GM20431 (cell line): ENCODE data around the gene EPHB1.

Source experiments
- in situ Hi-C: fragments of 300-500 bp; cut with MseI, MboI; formaldehyde crosslinking; loops from one replicate; pipeline ENCODE4 v1.15.0; 2020; ENCODE audit warnings: low sequenced_read_pairs; ENCODE audit not compliant: unreplicated experiment

The EPHB1 gene

DNA sequence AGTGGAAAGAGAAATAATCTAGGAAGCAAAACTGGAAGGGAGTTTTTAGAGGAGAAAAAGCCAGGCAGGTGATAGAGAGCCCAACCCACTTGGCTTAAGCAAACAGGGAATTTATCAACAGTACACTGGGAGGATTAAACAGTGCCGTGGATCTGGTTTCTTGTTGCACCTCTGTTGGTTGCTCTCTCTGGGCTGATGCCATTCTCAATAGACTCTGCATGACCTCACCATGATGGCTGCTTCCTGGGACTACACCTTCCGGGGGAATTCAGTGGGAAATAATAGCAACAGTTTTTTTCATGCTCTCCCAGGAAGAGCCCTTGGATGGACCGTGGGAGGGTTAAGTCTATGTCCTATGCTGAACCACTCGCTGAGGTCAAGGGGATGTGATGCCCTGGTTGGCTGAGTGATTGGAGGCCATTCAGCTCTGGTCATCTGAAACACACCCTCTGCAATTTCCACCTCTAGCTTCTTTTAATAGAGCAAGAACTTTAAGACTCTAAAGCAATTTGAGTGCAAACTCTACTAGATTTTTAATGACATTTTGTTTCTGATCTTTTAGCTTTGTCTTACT, 74.2 kb downstream of the EPHB1 start:
- in situ Hi-C loops, result no loop called here

GRCh38 chr3:134871818-134872217, 76.8 kb downstream of the EPHB1 start:
- in situ Hi-C loops, result no loop called here

DNA sequence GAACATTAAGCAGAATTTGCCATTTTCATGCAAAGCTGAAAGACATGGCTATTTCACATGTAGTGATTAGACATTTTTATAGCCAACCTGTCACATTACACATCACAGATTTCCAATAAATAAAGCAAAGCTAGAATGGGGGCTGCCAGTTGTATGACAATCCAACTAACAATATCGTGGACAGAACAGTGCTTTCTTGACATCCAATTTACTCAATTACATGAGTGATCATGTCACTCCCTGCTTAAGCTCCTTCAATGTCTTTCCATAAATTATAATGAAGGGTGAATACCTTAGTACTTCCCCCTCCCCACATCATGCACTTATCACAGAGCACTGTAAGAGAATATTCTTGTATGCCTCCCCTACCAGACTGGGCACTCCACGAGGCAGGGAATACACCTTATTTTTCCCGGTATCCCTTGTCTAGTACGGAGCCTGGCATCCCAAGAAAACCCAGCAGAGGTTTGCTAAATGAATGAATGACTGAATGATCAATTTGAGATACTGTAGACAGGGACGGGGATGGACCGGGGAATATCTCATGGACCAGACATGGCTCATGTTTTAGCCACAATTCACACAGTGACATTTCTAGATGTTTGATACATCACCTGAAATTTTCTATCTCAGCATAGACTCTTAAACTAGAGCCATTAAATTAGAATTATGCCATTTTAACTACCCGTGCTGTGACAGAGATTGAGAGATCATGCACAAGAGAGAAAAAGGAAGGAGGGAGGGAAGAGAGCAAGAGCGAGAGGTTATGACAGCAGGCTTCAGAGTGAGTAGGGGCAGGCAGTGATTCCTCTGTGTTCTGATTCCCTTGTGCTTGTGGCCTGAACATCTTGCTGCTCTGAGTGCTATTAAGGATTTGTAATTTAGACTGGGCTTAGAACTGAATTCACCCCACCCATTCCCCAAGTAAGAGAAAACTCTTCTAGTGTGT, 77.7 kb downstream of the EPHB1 start:
- in situ Hi-C loops, result no loop called here

GRCh38 chr3:134873789-134874188, 78.7 kb downstream of the EPHB1 start:
- in situ Hi-C loops, result no loop called here

DNA sequence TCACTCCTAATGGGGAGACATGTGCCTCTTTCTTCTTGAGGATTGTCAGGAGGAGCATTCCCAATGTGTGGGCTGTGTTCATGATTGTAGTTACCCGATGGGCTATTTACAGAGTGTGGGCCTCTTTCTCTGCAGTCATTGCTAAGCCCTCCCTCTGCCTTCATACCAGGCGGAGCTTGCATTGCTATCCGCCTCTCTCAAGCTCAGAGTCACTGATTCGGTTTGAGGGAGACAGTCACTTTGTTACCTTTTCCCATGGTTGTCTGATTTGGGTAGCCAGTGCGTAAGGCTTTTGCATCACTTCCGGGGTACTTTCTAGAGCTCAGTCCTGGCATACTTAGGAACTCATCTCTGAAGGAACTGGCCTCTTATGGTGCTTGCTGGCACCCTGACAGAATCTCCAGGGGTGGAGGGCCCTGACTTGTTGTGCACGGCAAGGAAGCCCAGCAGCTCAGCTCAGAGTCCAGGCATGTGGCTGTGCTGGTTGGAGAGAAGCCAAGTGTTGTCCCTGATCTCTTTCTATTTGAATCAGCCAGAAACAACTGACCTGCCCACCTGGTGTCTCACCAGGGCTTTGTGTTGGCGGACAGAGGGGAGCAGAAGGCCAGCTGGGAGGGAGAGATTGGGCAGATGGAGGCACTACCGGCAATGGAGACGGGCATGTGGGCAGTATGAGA, 79.8 kb downstream of the EPHB1 start:
- in situ Hi-C loops, result no loop called here

DNA sequence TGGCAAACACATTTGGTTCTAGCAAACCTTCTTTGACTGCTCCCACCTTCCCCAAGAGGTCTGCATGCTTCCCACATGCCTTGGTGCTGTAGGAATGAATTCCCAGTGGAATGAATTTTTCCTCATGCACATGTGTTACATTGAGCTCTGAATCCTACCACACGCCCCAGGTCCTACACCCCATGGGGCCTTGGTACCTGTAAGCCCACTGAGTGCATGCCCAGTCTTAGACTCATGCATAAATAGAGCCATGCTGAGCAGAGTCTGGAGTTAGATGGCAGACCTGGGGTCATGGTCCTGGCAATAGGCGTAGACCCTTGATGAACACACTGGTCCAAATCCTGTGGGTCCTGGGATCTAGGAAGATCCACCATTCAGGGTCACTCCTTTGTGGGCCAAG, 81.8 kb downstream of the EPHB1 start:
- in situ Hi-C loops, result no loop called here

DNA sequence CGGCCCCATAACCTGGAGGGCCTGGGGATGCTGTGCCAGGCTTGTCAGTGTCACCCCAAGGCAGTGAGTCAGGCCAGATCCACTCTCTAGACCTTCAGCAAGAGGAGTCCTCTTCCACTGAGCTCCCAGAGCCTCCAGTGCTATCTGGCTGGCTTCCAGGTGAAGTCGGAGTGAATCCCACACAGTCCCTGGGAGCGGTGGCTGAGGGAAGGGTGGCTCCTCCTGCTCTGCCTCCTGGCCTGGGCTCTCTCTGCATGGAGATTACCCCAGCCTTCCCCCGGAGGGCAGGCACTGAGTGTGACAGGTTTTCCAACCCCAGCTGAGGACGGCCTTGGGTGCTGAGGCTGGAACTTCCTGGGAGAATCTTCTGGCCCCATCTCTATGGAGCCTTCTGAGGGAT, 82.7 kb downstream of the EPHB1 start:
- in situ Hi-C loops, result no loop called here

GRCh38 chr3:134879990-134880389, 84.9 kb downstream of the EPHB1 start:
- in situ Hi-C loops, result no loop called here

- in situ Hi-C loops, result no loop called here
These were observed 85.4 kb downstream of the EPHB1 start for GRCh38 chr3:134880431-134880830.

- in situ Hi-C loops, result no loop called here
These were observed 86.2 kb downstream of the EPHB1 start for GRCh38 chr3:134881305-134881704.

DNA sequence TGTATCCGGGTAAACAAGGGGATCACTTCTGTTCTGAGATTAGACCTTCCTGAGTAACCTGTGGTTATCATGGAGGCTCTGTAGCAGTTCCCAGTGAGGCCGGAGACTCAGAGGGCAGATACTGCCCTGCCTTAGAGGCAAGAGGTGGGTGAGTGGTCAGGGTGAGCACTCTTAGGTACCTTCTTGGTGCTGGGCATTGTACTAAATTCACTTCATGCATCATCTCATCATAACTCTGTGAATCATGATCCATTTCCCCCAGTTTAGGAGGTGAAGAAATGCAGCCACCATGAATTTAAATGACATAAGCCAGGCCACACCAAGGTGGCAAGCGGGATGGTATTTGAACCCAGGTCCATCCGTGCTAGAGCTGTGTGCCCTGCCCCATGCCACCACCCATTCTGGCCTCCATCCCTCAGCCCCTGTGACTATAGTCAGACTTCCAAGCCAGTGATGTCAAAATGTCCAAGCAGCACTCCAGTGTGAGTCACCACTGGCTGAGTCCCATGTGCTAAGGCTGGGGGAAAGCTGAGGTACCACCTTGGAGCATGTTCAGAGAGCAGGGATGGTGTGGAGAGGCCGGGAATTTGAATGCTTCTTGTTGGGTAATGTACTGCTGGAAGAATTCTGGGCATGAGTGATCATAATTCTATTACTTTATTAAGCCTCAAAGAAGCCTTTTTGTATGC, 88.8 kb downstream of the EPHB1 start:
- in situ Hi-C loops, result no loop called here

GRCh38 chr3:134885877-134886621, 91.0 kb downstream of the EPHB1 start:
- in situ Hi-C loops, result no loop called here

GRCh38 chr3:134886991-134887390, 91.9 kb downstream of the EPHB1 start:
- in situ Hi-C loops, result no loop called here

- in situ Hi-C loops, result no loop called here
These were observed 92.5 kb downstream of the EPHB1 start for GRCh38 chr3:134887536-134887935.

GRCh38 chr3:134892326-134892725, 97.3 kb downstream of the EPHB1 start:
- in situ Hi-C loops, result no loop called here

DNA sequence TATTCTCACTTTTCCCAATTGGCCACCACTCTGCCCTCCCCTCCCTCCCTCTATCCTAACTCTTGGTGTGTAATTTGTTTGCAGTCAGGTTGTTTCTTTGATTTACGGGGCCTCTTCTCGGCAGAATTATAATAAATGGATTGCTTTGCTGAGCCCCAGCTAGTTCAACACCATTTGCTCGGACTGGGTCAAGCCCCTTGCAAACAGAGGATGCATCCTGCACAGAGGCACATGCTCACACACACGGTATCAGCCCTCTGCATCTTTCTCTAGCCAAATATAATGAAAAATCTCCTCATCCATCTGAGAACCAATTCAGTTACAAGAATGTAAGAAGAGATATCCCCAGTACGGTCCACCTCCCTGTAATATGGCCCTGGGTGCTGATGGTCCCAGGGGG, 97.7 kb downstream of the EPHB1 start:
- in situ Hi-C loops, result no loop called here

DNA sequence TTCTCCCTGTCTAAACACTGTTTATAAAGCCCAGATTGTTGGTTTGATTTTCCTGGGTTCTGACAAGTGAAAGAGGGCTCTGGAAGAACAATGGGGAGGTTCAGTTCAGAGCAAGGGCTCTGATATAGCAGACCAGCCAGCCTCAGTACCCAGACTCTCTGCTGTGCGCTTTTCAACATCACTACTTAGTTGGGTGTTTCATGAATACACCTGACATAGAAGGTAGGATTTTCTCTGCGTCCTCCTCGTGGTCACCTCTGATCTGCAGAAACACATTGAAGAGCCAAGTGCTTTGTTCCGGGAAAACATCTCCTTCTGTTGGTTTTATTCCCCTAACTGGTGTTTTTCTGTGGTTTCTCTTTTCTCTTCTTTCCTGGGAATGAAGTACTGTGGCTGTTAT, 99.5 kb downstream of the EPHB1 start:
- in situ Hi-C loops, result no loop called here

GRCh38 chr3:134895181-134895580, 100.1 kb downstream of the EPHB1 start:
- in situ Hi-C loops, result no loop called here

DNA sequence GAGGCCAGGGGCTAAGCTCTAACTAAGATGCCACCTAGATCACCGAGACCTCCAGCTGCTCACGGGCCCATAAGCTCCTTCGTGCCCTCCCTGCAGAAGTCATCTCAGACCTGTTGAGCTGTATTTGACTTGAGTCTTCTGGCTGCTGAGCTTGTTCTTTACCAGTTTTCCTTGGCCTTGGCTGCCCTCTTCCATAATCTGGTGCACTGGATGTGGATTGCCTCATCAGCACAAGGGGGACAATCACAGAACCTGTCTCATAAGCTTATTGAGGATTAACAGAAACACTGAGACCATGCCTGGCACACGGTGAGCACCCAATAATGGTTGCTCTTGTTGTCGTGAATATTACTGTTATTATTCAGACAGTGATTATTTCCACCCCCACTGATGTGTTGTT, 101.1 kb downstream of the EPHB1 start:
- in situ Hi-C loops, result no loop called here

DNA sequence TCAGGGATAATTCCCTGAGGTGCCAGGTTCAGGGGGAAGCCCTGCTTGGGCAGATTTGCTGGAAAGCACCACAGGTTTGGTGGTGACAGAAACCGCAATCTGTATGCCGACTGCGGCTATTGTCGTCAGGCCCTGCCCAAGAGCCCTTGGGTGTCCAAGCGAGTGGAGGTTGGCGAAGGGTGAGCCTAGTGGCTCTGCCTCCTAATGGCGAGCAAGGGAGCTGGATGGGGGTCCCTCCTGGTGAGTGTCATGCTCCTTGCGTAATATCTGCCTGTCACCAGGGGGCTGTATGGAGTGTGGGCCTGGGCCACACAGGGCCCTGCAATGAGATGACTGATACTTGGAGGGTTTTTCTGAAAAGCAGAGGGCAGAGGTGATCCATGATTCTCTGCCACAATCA, 101.6 kb downstream of the EPHB1 start:
- in situ Hi-C loops, result no loop called here
